Gastrocnemius medialis (tissue), 4 donors: ENCODE measurements around the gene LRG1. TPM values are rescaled to one million over a fixed set of nuclear protein-coding genes. Genes with fewer than 3 reads are reported as not detected.

Experiments used
- ATAC-seq, 2 donors: fragments of 150-250 bp; one replicate each; pipeline ENCODE4 v1.9.1; 2016
- DNase-seq, 2 donors: peaks; one replicate each; pipeline ENCODE4 v3.0.0-alpha.2; 2019
- H3K27ac ChIP-seq, 4 donors: fragments of 200-600 bp; sonication (generic); 1 replicate in 1 of 4; 2 replicates in 3 of 4; pipeline ENCODE4 v1.5.1; 2016 to 2018; ENCODE audit warnings: mild to moderate bottlenecking in 2 of 4, moderate library complexity in 1 of 4
- H3K27me3 ChIP-seq, 3 donors: fragments of 200-600 bp; sonication (generic) in 2 of 3; 1 replicate in 1 of 3; 2 replicates in 2 of 3; pipeline versions ENCODE4 v1.5.1 to v1.6.0; 2016 to 2019; ENCODE audit warnings: mild to moderate bottlenecking in 1 of 3, moderate library complexity in 1 of 3
- H3K36me3 ChIP-seq, 2 donors: fragments of 200-600 bp; sonication (generic) in 1 of 2; one replicate each; pipeline ENCODE4 v1.5.1; 2017 to 2018
- H3K4me1 ChIP-seq, 2 donors: fragments of 200-600 bp; sonication (generic) in 1 of 2; one replicate each; pipeline ENCODE4 v1.5.1; 2016 to 2017; ENCODE audit warnings: mild to moderate bottlenecking in 2 of 2
- H3K4me3 ChIP-seq, 4 donors: fragments of 200-600 bp; sonication (generic) in 3 of 4; 1 replicate in 1 of 4; 2 replicates in 3 of 4; pipeline ENCODE4 v1.5.1; 2016 to 2019; ENCODE audit warnings: mild to moderate bottlenecking in 2 of 4
- H3K9me3 ChIP-seq, 3 donors: fragments of 200-600 bp; sonication (generic) in 2 of 3; 1 replicate in 1 of 3; 2 replicates in 2 of 3; pipeline ENCODE4 v1.5.1; 2016 to 2019
- POLR2A ChIP-seq, 2 donors: fragments of 450-650 bp; IDR thresholded peaks; one replicate each; pipeline ENCODE4 v1.6.1; 2017; ENCODE audit warnings: antibody characterized with exemption in 2 of 2, mild to moderate bottlenecking in 2 of 2, moderate library complexity in 2 of 2
- in situ Hi-C, 4 donors: fragments of 200-750 bp; cut with MboI; loops; one replicate each; pipeline versions ENCODE4 v1.15.0 to v1.8.0; 2017; ENCODE audit warnings: low sequenced_read_pairs in 4 of 4
- intact Hi-C: fragments of 100-400 bp; cut with DNase I; formaldehyde crosslinking; loops from one replicate; pipeline ENCODE4 v1.15.1; 2023; ENCODE audit warnings: low total_unique reads
- total RNA-seq, 4 donors: library from RNA; depleted of rRNA; stranded (reverse); fragments of >200 nt; gene quantifications; one replicate each; pipeline versions ENCODE4 v1.1.0 to v1.2.3, GENCODE V29; 2016
- TF ChIP-seq, protein P1 (sequence below), 5 experiments: fragments of 450-650 bp in 3 of 5; fragments of 200-600 bp in 2 of 5; sonication (generic) in 2 of 5; IDR thresholded peaks in 4 of 5; conservative IDR thresholded peaks in 1 of 5; 1 replicate in 4 of 5; 2 replicates in 1 of 5; pipeline ENCODE4 v1.5.1; 2016 to 2019; ENCODE audit warnings: antibody characterized with exemption in 5 of 5, mild to moderate bottlenecking in 3 of 5, moderate library complexity in 3 of 5

The LRG1 gene
- total RNA-seq, 4 donors from 2014 or later, result 0.15 to 2.7 (median 0.98) TPM; not detected in 1

DNA sequence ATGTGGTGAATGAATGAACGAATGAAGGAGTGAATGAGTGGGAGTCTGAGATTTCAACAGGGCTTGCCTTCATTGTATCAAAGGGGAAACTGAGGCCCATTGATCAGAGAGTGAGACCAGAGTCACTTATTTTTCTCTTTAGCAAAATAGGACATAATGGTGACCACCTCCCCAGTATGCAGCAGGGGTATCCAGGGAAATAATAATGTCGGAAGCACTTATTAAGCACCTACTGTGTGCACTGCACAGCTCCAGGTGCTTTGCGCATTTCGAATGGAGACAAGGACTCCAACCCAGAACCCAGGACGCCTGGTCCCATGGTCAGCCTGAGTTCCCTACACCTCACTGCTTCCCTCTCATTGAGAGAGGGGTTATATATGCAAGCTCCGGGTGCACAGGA is 46.4 kb upstream of the LRG1 start:
- H3K4me1 ChIP-seq, result peaks cover 0 to 10% of the 10 kb centered on the region in 2 donors
- TF ChIP-seq, protein P1, sequence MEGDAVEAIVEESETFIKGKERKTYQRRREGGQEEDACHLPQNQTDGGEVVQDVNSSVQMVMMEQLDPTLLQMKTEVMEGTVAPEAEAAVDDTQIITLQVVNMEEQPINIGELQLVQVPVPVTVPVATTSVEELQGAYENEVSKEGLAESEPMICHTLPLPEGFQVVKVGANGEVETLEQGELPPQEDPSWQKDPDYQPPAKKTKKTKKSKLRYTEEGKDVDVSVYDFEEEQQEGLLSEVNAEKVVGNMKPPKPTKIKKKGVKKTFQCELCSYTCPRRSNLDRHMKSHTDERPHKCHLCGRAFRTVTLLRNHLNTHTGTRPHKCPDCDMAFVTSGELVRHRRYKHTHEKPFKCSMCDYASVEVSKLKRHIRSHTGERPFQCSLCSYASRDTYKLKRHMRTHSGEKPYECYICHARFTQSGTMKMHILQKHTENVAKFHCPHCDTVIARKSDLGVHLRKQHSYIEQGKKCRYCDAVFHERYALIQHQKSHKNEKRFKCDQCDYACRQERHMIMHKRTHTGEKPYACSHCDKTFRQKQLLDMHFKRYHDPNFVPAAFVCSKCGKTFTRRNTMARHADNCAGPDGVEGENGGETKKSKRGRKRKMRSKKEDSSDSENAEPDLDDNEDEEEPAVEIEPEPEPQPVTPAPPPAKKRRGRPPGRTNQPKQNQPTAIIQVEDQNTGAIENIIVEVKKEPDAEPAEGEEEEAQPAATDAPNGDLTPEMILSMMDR (IDR thresholded peaks at IDR 0.05 in 4 of 5, conservative IDR thresholded peaks at IDR 0.05 in 1 of 5), result no peak
- no peak for TF ChIP-seq POLR2A (IDR thresholded peaks at IDR 0.05)
- H3K9me3 ChIP-seq, result no peaks in the 10 kb centered on the region
- peaks cover 20 to 34% (median 32%) of the 10 kb centered on the region in 3 donors for H3K27me3 ChIP-seq
- H3K36me3 ChIP-seq, result no peaks in the 10 kb centered on the region
- H3K4me3 ChIP-seq, result no peak overlapping the region
- intact Hi-C loops, result no loop called here
- in situ Hi-C loops, result no loop called here
- H3K27ac ChIP-seq, result no peak overlapping the region
- ATAC-seq (no peak), DNase-seq (no peak)

DNA sequence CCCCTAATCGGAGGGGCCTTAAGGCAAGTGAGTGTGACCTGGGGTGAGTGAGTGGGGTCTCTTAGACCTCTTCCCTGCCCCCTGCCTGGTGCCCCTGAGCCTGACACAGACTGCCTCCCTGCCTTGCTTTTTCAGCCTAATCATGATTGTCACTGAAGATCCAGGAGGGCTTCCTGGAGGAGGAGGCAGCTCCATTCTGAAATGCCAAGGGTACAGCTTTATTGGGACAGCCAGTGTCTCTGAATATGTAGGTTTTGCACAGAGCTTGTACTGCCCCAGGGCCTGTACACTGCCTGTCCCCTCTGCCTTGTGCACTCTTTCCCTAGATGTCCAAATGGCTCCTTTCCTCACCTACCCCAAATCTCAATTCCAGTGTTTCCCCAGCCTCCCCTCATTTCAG is 45.7 kb upstream of the LRG1 start:
- intact Hi-C loops, result no loop called here
- no peaks in the 10 kb centered on the region for H3K36me3 ChIP-seq
- no peak for TF ChIP-seq POLR2A (IDR thresholded peaks at IDR 0.05)
- TF ChIP-seq, protein P1 (IDR thresholded peaks at IDR 0.05 in 4 of 5, conservative IDR thresholded peaks at IDR 0.05 in 1 of 5), result no peak
- H3K4me3 ChIP-seq, result no peak overlapping the region
- in situ Hi-C loops, result no loop called here
- no peak overlapping the region for H3K27ac ChIP-seq
- ATAC-seq, result no peak
- no peaks in the 10 kb centered on the region for H3K9me3 ChIP-seq
- peaks cover 0 to 16% of the 10 kb centered on the region in 2 donors for H3K4me1 ChIP-seq
- DNase-seq, result no peak
- H3K27me3 ChIP-seq, result peaks cover 27 to 39% (median 34%) of the 10 kb centered on the region in 3 donors

DNA sequence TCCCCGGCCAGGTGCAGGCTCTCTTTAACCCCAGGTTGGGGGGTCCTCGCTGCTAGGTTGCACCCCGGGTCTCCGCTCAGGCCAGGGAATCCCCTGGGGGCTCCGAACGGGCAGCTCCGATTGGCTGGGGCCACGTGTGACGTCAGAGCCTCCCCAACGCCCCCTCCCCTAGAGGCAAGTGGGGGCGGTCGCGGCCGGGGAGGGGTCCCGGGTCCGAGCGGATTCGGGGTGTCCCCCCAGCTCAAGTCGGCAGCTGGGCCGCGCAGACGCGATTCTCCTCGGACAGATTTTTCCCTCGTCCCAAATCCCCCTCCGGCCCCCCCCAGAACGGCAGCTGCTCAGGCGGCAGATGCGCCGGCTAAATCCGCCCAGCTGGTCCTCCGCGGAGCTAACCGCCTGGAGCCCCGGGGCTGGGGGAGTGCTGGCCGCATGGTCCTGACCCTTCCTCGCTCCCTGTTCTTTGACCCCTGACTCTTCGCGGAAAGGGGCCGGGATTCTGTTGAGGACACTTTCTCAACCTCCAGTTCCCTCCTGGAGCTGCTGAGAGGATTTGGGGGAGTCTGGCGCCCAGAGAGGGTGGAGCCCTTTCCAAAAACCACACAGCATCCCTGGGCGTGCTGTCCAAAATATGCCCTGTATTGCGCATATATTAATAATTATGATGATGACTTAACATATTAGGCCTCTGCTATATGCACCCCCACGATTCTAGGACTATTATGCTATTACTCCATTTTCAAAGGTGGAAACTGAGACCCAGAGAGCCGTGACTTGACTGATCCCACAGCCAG is 45.0 kb upstream of the LRG1 start:
- H3K27me3 ChIP-seq, result peaks cover 34 to 45% (median 39%) of the 10 kb centered on the region in 3 donors
- TF ChIP-seq, protein P1 (IDR thresholded peaks at IDR 0.05 in 4 of 5, conservative IDR thresholded peaks at IDR 0.05 in 1 of 5), result no peak
- no peak for TF ChIP-seq POLR2A (IDR thresholded peaks at IDR 0.05)
- no peak overlapping the region for H3K27ac ChIP-seq
- no peaks in the 10 kb centered on the region for H3K9me3 ChIP-seq
- H3K4me3 ChIP-seq, result peak overlapping the region; percentile 26 to 47 (median 38)
- intact Hi-C loops, result no loop called here
- DNase-seq, result no peak
- no peaks in the 10 kb centered on the region for H3K36me3 ChIP-seq
- peaks cover 0 to 18% of the 10 kb centered on the region in 2 donors for H3K4me1 ChIP-seq
- in situ Hi-C loops, result no loop called here
- ATAC-seq, result no peak

DNA sequence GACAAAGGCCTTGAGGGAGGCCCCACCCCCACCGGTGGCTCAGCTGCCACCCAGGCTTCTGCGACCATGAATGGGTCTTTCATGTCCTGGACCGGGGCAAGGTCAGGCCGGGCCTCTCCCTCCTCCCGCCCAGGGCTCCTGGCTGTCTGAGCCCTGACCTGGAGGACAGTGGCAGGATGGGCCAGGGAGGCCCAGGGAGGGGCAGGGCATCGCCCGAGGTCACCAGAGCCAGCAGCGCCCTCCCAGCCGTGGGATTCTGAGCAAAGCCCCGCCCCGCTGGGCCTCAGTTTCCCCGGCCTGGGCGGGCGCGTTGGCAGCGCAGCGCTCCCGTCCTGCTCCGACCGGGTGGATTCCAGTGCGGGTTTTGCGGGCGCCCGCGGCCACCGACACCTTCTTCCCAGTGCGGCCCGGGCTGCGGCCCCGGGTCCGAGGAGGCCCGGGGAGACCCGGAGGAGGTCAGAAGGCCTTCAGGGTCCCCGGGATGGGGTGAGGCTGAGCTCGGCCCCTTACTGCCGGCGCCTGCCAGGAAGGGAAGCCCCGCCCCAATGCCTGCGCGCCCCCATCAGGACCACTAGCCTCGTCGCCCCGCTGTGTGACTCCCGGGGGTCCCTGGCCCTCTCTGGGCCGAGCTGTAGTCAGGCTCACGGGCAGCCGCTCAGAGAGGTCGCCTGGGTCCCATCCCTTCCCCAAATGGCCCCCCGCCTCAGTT is 44.3 kb upstream of the LRG1 start:
- TF ChIP-seq, protein P1 (IDR thresholded peaks at IDR 0.05 in 4 of 5, conservative IDR thresholded peaks at IDR 0.05 in 1 of 5), result no peak
- TF ChIP-seq POLR2A (IDR thresholded peaks at IDR 0.05), result no peak
- H3K27ac ChIP-seq, result no peak overlapping the region
- H3K27me3 ChIP-seq, result peaks cover 36 to 47% (median 39%) of the 10 kb centered on the region in 3 donors
- ATAC-seq (no peak), DNase-seq (no peak)
- H3K9me3 ChIP-seq, result no peaks in the 10 kb centered on the region
- peak overlapping the region; percentile 26 to 47 (median 38) for H3K4me3 ChIP-seq
- peaks cover 0 to 18% of the 10 kb centered on the region in 2 donors for H3K4me1 ChIP-seq
- no peaks in the 10 kb centered on the region for H3K36me3 ChIP-seq
- intact Hi-C loops (no loop called here), in situ Hi-C loops (no loop called here)
